ENCODE results near the gene LCE1E.

The LCE1E gene

GRCh38 chr1:152817309-152817708 is 31.3 kb downstream of the LCE1E start:
- Mint-ChIP-seq H3K9me3 (peaks cover 0 to 2% of the 10 kb centered on the region in 2 donors), H3K27me3 (peaks cover 18 to 25% of the 10 kb centered on the region in 2 donors), H3K4me1 (peaks cover 3 to 5% of the 10 kb centered on the region in 2 donors), H3K36me3 (no peaks in the 10 kb centered on the region), H3K27ac (no peak overlapping the region), H3K4me3 (no peak overlapping the region)
- DNase-seq: no peak
- ATAC-seq (replicated peaks): no peak

- H3K36me3 Mint-ChIP-seq: no peaks in the 10 kb centered on the region
- H3K4me1 Mint-ChIP-seq: peaks cover 3 to 5% of the 10 kb centered on the region in 2 donors
- ATAC-seq (replicated peaks) (no peak), DNase-seq (no peak)
- H3K9me3 Mint-ChIP-seq: peaks cover 0 to 2% of the 10 kb centered on the region in 2 donors
- H3K4me3 Mint-ChIP-seq: no peak overlapping the region
- H3K27ac Mint-ChIP-seq: no peak overlapping the region
- peaks cover 11 to 25% of the 10 kb centered on the region in 2 donors for H3K27me3 Mint-ChIP-seq
Observed at GRCh38 chr1:152823294-152823693, 37.2 kb downstream of the LCE1E start.

GRCh38 chr1:152824964-152825363 is 38.9 kb downstream of the LCE1E start:
- H3K9me3 Mint-ChIP-seq: peaks cover 0 to 2% of the 10 kb centered on the region in 2 donors
- H3K36me3 Mint-ChIP-seq: no peaks in the 10 kb centered on the region
- DNase-seq: no peak
- ATAC-seq (replicated peaks): no peak
- no peak overlapping the region for H3K27ac Mint-ChIP-seq
- no peak overlapping the region for H3K4me3 Mint-ChIP-seq
- H3K27me3 Mint-ChIP-seq: peaks cover 21 to 38% of the 10 kb centered on the region in 2 donors
- H3K4me1 Mint-ChIP-seq: peaks cover 3 to 5% of the 10 kb centered on the region in 2 donors

GRCh38 chr1:152827173-152827572 is 41.1 kb downstream of the LCE1E start, which contains the start of gene LCE1A:
LCE1A (plus strand) TSS chr1:152827473; CDS start chr1:152827473, 0 bp downstream.
- Mint-ChIP-seq H3K9me3 (no peaks in the 10 kb centered on the region), H3K27ac (no peak within 1 kb of the TSS), H3K36me3 (no peaks in the 10 kb centered on the region), H3K4me3 (no peak within 1 kb of the TSS), H3K4me1 (no peaks in the 10 kb centered on the region), H3K27me3 (peaks cover 33 to 38% of the 10 kb centered on the region in 2 donors)
- no peak for ATAC-seq (replicated peaks)
- DNase-seq: no peak

- Mint-ChIP-seq H3K27me3 (peaks cover 7 to 8% of the 10 kb centered on the region in 2 donors), H3K4me3 (no peak overlapping the region), H3K4me1 (no peaks in the 10 kb centered on the region), H3K27ac (no peak overlapping the region), H3K9me3 (peaks cover 0 to 4% of the 10 kb centered on the region in 2 donors), H3K36me3 (no peaks in the 10 kb centered on the region)
- DNase-seq: no peak
- ATAC-seq (replicated peaks): no peak
Observed at GRCh38 chr1:152836870-152837269, 50.8 kb downstream of the LCE1E start.

Data from stimulated activated naive B cell treated with anti-CD40 and anti-IgM and Interleukin-4, amounts not matched to agents 10 μg/mL and 1 μg/mL and 100 μg/mL, for 72 hours (primary cell).